ENCODE data around the gene UBE2E2.

The UBE2E2 gene

GRCh38 chr3:23359116-23359515 is 156.0 kb downstream of the UBE2E2 start:
- no peak overlapping the region for H3K27ac ChIP-seq (ENCODE audit: low read depth, low read length)
- no peaks in the 10 kb centered on the region for H3K27me3 ChIP-seq (ENCODE audit: control insufficient read depth, insufficient read depth, low read length)
- H3K9me3 ChIP-seq (ENCODE audit: control insufficient read depth, insufficient read depth, low read length) = no peaks in the 10 kb centered on the region
- no peak overlapping the region for H3K9ac ChIP-seq (ENCODE audit: low read depth, low read length)
- H3K4me1 ChIP-seq (ENCODE audit: control insufficient read depth, insufficient read depth, low read length) = no peaks in the 10 kb centered on the region
- H3K4me3 ChIP-seq (ENCODE audit: low read depth, low read length) = no peak overlapping the region
- no peaks in the 10 kb centered on the region for H3K36me3 ChIP-seq (ENCODE audit: control insufficient read depth, insufficient read depth, low read length)

- Histone ChIP-seq H3K27me3 (ENCODE audit: control insufficient read depth, insufficient read depth, low read length) (no peaks in the 10 kb centered on the region), H3K9ac (ENCODE audit: low read depth, low read length) (no peak overlapping the region), H3K4me3 (ENCODE audit: low read depth, low read length) (no peak overlapping the region), H3K9me3 (ENCODE audit: control insufficient read depth, insufficient read depth, low read length) (no peaks in the 10 kb centered on the region), H3K4me1 (ENCODE audit: control insufficient read depth, insufficient read depth, low read length) (no peaks in the 10 kb centered on the region), H3K36me3 (ENCODE audit: control insufficient read depth, insufficient read depth, low read length) (no peaks in the 10 kb centered on the region), H3K27ac (ENCODE audit: low read depth, low read length) (no peak overlapping the region)
Measured at GRCh38 chr3:23365066-23365465, 161.9 kb downstream of the UBE2E2 start.

DNA sequence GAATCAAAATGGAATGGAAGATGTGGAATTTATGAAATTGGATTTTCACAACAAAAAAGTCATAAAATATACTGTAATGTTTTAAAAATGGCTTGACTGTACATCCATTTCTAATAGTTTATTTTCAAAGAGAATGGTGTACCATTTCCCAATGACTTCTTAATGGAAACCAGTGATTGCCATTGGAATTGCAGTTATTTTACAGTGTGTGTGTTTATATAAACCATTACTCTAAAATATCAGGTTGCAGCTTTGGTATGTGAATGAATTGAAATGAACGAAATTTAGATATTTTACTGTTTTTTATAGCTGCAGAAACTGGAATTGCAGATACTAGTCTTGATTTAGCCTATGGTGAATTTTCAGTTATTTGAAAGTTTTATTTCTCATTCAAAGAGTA is 165.6 kb downstream of the UBE2E2 start:
- Histone ChIP-seq H3K36me3 (ENCODE audit: control insufficient read depth, insufficient read depth, low read length) (no peaks in the 10 kb centered on the region), H3K27ac (ENCODE audit: low read depth, low read length) (no peak overlapping the region), H3K27me3 (ENCODE audit: control insufficient read depth, insufficient read depth, low read length) (no peaks in the 10 kb centered on the region), H3K9ac (ENCODE audit: low read depth, low read length) (no peak overlapping the region), H3K9me3 (ENCODE audit: control insufficient read depth, insufficient read depth, low read length) (no peaks in the 10 kb centered on the region), H3K4me1 (ENCODE audit: control insufficient read depth, insufficient read depth, low read length) (peaks cover 16% of the 10 kb centered on the region), H3K4me3 (ENCODE audit: low read depth, low read length) (no peak overlapping the region)

- Histone ChIP-seq H3K9ac (ENCODE audit: low read depth, low read length) (no peak overlapping the region), H3K36me3 (ENCODE audit: control insufficient read depth, insufficient read depth, low read length) (no peaks in the 10 kb centered on the region), H3K4me1 (ENCODE audit: control insufficient read depth, insufficient read depth, low read length) (peaks cover 16% of the 10 kb centered on the region), H3K27ac (ENCODE audit: low read depth, low read length) (no peak overlapping the region), H3K27me3 (ENCODE audit: control insufficient read depth, insufficient read depth, low read length) (no peaks in the 10 kb centered on the region), H3K4me3 (ENCODE audit: low read depth, low read length) (no peak overlapping the region), H3K9me3 (ENCODE audit: control insufficient read depth, insufficient read depth, low read length) (no peaks in the 10 kb centered on the region)
Measured at GRCh38 chr3:23372285-23372684, 169.2 kb downstream of the UBE2E2 start.

- Histone ChIP-seq H3K27me3 (ENCODE audit: control insufficient read depth, insufficient read depth, low read length) (no peaks in the 10 kb centered on the region), H3K9ac (ENCODE audit: low read depth, low read length) (no peak overlapping the region), H3K4me1 (ENCODE audit: control insufficient read depth, insufficient read depth, low read length) (peaks cover 12% of the 10 kb centered on the region), H3K9me3 (ENCODE audit: control insufficient read depth, insufficient read depth, low read length) (no peaks in the 10 kb centered on the region), H3K4me3 (ENCODE audit: low read depth, low read length) (no peak overlapping the region), H3K27ac (ENCODE audit: low read depth, low read length) (no peak overlapping the region), H3K36me3 (ENCODE audit: control insufficient read depth, insufficient read depth, low read length) (no peaks in the 10 kb centered on the region)
Measured at GRCh38 chr3:23376516-23377248, 173.6 kb downstream of the UBE2E2 start.

DNA sequence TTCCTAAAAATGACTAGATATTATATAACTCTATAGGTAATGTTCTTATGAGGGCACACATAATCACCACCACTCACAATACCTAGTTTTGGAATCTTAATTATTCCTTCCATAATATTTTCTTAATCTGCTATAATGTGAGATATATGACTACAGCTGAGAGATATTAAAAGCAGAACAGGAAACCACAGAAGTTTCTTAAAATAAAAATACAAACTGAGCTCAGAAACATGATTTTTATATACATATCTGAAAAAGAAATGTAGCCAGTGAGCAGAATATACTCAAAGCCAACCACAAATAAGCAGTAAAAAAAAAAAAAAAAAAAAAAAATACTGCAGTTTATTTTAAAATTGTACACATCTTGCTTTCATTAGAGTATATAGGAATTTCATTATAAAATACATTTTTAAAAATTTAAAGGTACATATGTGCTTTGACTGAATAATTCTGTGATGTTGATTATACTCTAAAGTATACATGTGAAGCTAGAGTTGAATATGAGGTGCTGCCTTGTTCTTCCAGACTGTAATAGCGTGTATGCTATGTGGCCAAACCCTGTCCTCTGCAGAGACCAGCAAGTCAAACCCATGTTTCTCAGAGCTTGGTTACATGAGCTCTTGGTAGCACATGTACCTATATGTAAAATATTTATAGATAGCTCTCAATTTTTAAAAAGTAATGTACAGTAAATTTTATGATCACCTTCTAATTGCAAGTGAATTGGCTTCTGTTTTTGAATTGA is 175.0 kb downstream of the UBE2E2 start:
- H3K9ac ChIP-seq (ENCODE audit: low read depth, low read length) = no peak overlapping the region
- H3K4me1 ChIP-seq (ENCODE audit: control insufficient read depth, insufficient read depth, low read length) = peaks cover 4% of the 10 kb centered on the region
- no peaks in the 10 kb centered on the region for H3K36me3 ChIP-seq (ENCODE audit: control insufficient read depth, insufficient read depth, low read length)
- H3K27me3 ChIP-seq (ENCODE audit: control insufficient read depth, insufficient read depth, low read length) = no peaks in the 10 kb centered on the region
- H3K27ac ChIP-seq (ENCODE audit: low read depth, low read length) = no peak overlapping the region
- no peaks in the 10 kb centered on the region for H3K9me3 ChIP-seq (ENCODE audit: control insufficient read depth, insufficient read depth, low read length)
- H3K4me3 ChIP-seq (ENCODE audit: low read depth, low read length) = no peak overlapping the region

- H3K27ac ChIP-seq (ENCODE audit: low read depth, low read length) = no peak overlapping the region
- no peaks in the 10 kb centered on the region for H3K9me3 ChIP-seq (ENCODE audit: control insufficient read depth, insufficient read depth, low read length)
- peaks cover 14% of the 10 kb centered on the region for H3K4me1 ChIP-seq (ENCODE audit: control insufficient read depth, insufficient read depth, low read length)
- no peak overlapping the region for H3K4me3 ChIP-seq (ENCODE audit: low read depth, low read length)
- H3K27me3 ChIP-seq (ENCODE audit: control insufficient read depth, insufficient read depth, low read length) = no peaks in the 10 kb centered on the region
- H3K36me3 ChIP-seq (ENCODE audit: control insufficient read depth, insufficient read depth, low read length) = no peaks in the 10 kb centered on the region
- no peak overlapping the region for H3K9ac ChIP-seq (ENCODE audit: low read depth, low read length)
Measured at GRCh38 chr3:23383875-23384274, 180.7 kb downstream of the UBE2E2 start.

GRCh38 chr3:23385327-23385726 is 182.2 kb downstream of the UBE2E2 start:
- H3K36me3 ChIP-seq (ENCODE audit: control insufficient read depth, insufficient read depth, low read length) = no peaks in the 10 kb centered on the region
- H3K27me3 ChIP-seq (ENCODE audit: control insufficient read depth, insufficient read depth, low read length) = no peaks in the 10 kb centered on the region
- no peak overlapping the region for H3K9ac ChIP-seq (ENCODE audit: low read depth, low read length)
- H3K4me1 ChIP-seq (ENCODE audit: control insufficient read depth, insufficient read depth, low read length) = peaks cover 26% of the 10 kb centered on the region
- H3K9me3 ChIP-seq (ENCODE audit: control insufficient read depth, insufficient read depth, low read length) = no peaks in the 10 kb centered on the region
- H3K4me3 ChIP-seq (ENCODE audit: low read depth, low read length) = no peak overlapping the region
- H3K27ac ChIP-seq (ENCODE audit: low read depth, low read length) = no peak overlapping the region

DNA sequence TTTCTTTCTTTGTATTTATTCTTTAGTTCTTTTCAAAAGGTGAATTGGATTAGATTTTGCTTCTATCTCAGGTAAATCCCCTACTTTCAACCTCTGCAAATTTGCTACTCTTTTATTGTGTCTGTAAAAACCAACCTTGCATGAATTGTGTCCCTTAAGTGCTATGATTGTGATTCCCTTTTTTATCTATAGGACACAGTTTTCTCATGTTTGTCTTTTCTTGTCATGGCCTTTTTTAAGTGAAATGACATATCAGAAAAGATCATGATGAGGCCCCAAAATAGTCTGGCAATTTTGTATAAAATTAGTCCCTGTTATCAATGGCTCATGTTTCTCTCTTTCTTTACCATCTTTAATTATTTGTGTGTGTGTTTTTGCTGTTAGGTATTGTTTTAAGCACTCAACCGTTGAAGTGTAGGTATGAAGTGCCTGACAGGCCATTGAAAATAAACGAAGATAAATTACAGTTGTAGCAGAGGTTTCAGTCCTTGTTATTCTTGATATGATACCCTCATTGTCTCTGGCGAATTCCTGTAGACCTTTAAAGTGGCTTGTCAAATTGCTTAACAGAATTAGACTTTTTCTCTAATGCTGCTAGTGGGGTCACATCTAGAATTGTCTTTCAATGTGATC is 184.3 kb downstream of the UBE2E2 start:
- H3K36me3 ChIP-seq (ENCODE audit: control insufficient read depth, insufficient read depth, low read length) = no peaks in the 10 kb centered on the region
- H3K4me3 ChIP-seq (ENCODE audit: low read depth, low read length) = no peak overlapping the region
- H3K4me1 ChIP-seq (ENCODE audit: control insufficient read depth, insufficient read depth, low read length) = peaks cover 26% of the 10 kb centered on the region
- no peak overlapping the region for H3K9ac ChIP-seq (ENCODE audit: low read depth, low read length)
- H3K9me3 ChIP-seq (ENCODE audit: control insufficient read depth, insufficient read depth, low read length) = no peaks in the 10 kb centered on the region
- H3K27me3 ChIP-seq (ENCODE audit: control insufficient read depth, insufficient read depth, low read length) = no peaks in the 10 kb centered on the region
- H3K27ac ChIP-seq (ENCODE audit: low read depth, low read length) = peak overlapping the region; percentile 8

- H3K27ac ChIP-seq (ENCODE audit: low read depth, low read length) = peak overlapping the region; percentile 68
- no peaks in the 10 kb centered on the region for H3K9me3 ChIP-seq (ENCODE audit: control insufficient read depth, insufficient read depth, low read length)
- no peaks in the 10 kb centered on the region for H3K27me3 ChIP-seq (ENCODE audit: control insufficient read depth, insufficient read depth, low read length)
- H3K36me3 ChIP-seq (ENCODE audit: control insufficient read depth, insufficient read depth, low read length) = no peaks in the 10 kb centered on the region
- no peak overlapping the region; the same call in 1 of the 2 replicates for H3K9ac ChIP-seq (ENCODE audit: low read depth, low read length)
- H3K4me3 ChIP-seq (ENCODE audit: low read depth, low read length) = no peak overlapping the region
- H3K4me1 ChIP-seq (ENCODE audit: control insufficient read depth, insufficient read depth, low read length) = peaks cover 28% of the 10 kb centered on the region
Measured at GRCh38 chr3:23389089-23389488, 186.0 kb downstream of the UBE2E2 start.

DNA sequence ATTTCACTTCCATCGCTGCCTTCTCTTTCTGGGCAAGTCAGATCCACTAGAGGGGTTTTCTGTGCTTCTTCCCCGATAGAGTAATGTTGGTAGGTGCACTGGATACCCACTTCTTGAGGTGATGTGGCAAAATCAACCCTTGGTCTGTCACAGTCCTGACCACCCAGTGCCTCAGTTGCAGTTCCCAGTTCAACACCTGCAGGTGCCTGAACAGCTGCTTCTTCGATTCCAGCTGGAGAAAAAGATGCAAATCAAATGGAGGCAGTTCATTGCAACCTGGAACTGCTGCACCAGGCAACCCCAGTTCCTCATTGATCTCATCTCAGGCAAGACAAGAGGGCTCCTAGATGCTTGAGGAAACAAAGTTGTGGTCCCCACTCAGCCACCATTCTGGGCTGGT is 186.6 kb downstream of the UBE2E2 start:
- Histone ChIP-seq H3K9me3 (ENCODE audit: control insufficient read depth, insufficient read depth, low read length) (no peaks in the 10 kb centered on the region), H3K4me1 (ENCODE audit: control insufficient read depth, insufficient read depth, low read length) (peaks cover 34% of the 10 kb centered on the region), H3K4me3 (ENCODE audit: low read depth, low read length) (no peak overlapping the region), H3K9ac (ENCODE audit: low read depth, low read length) (no peak overlapping the region; the same call in 1 of the 2 replicates), H3K27ac (ENCODE audit: low read depth, low read length) (peak overlapping the region; percentile 68), H3K27me3 (ENCODE audit: control insufficient read depth, insufficient read depth, low read length) (no peaks in the 10 kb centered on the region), H3K36me3 (ENCODE audit: control insufficient read depth, insufficient read depth, low read length) (no peaks in the 10 kb centered on the region)

All from HUES48 (cell line).